GM21360 (cell line): ENCODE data around the gene CHMP4A.
"Not testable (repeated sequence)": the region's sequence is repeated elsewhere in the genome, so short reads cannot be mapped to it uniquely, and the experiment has no call there.

Experiments used
- ATAC-seq: cut with Tn5 transposase; IDR thresholded peaks from one replicate; pipeline ENCODE4 v1.9.1; 2021; ENCODE audit warnings: mild to moderate bottlenecking, moderate library complexity; ENCODE audit not compliant: unreplicated experiment

Gene CHMP4A

GRCh38 chr14:24249230-24250021 is 36.1 kb upstream of the CHMP4A start:
- no peak for ATAC-seq

GRCh38 chr14:24247422-24247821 is 34.1 kb upstream of the CHMP4A start:
- no peak for ATAC-seq

- no peak for ATAC-seq
Observed at GRCh38 chr14:24246765-24247212, 33.5 kb upstream of the CHMP4A start.

- ATAC-seq = not testable (repeated sequence)
Observed at GRCh38 chr14:24245350-24245749, 32.1 kb upstream of the CHMP4A start.

GRCh38 chr14:24243336-24243836 is 30.1 kb upstream of the CHMP4A start:
- ATAC-seq = no peak

GRCh38 chr14:24241829-24242443 is 28.6 kb upstream of the CHMP4A start:
- peak; percentile 74 for ATAC-seq

- ATAC-seq = no peak
Observed at GRCh38 chr14:24240110-24240918, 27.0 kb upstream of the CHMP4A start.

- no peak for ATAC-seq
Observed at GRCh38 chr14:24238527-24239037, 25.3 kb upstream of the CHMP4A start.

- ATAC-seq = no peak
Observed at GRCh38 chr14:24238123-24238522, 24.8 kb upstream of the CHMP4A start.

- ATAC-seq = no peak
Observed at GRCh38 chr14:24237463-24237955, 24.2 kb upstream of the CHMP4A start.

GRCh38 chr14:24236689-24237462 is 23.6 kb upstream of the CHMP4A start:
- ATAC-seq = no peak

- no peak for ATAC-seq
Observed at GRCh38 chr14:24235804-24236688, 22.8 kb upstream of the CHMP4A start.

GRCh38 chr14:24234095-24235005 is 21.1 kb upstream of the CHMP4A start:
- no peak for ATAC-seq

GRCh38 chr14:24233538-24233866 is 20.2 kb upstream of the CHMP4A start:
- ATAC-seq = no peak

- ATAC-seq = peak; percentile 34
Observed at GRCh38 chr14:24232645-24233537, 19.6 kb upstream of the CHMP4A start, which contains the start of gene GMPR2. Gene GMPR2 (plus strand): TSS chr14:24232929. CDS start chr14:24233254, 325 bp downstream.

GRCh38 chr14:24232121-24232644 is 18.9 kb upstream of the CHMP4A start, which contains the start of gene NEDD8:
Gene NEDD8 (minus strand): TSS chr14:24232367. CDS start chr14:24232267, 100 bp downstream.
- ATAC-seq = peak; percentile 65
